Fibroblast of skin of right quadriceps (primary cell): Measurements from ENCODE around the gene ABCA3.

Experiments used
- DNase-seq: peaks from one replicate; pipeline ENCODE4 v3.0.0-alpha.2; 2013

The ABCA3 gene

DNA sequence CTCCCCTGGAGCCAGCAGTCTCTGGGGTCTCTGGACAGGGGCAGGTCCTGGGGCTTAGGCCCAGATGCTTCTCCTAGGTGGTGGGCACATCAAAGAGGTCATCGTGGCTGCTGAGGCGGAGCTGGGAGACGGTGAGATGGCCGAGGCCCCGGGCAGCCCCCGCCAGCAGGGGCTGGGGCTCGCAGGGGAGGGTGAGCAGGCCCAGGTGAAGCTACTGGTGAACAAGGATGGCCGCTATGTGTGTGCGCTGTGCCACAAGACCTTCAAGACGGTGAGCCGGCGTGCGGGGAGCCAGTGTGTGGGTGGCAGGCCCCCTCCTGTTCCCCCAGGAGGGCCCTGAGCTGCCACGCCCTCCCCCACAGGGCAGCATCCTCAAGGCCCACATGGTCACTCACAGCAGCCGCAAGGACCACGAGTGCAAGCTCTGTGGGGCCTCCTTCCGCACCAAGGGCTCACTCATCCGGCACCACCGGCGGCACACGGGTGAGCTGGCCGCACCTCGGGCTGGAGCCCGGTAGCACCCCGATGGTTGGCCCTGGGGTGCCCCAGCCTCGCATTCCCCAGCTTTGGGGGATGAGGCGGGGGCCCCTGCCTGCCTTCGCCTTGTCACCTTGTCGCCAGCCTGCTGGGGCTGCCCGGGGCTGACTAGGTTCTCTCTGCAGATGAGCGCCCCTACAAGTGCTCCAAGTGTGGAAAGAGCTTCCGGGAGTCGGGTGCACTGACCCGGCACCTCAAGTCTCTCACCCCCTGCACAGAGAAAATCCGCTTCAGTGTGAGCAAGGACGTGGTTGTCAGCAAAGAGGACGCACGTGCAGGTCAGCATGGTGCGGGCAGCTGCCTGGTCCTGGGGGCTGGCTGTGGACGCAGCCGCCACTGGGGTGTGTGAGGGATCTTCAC lies 108.2 kb downstream of the ABCA3 start:
- no peak for DNase-seq

GRCh38 chr16:2231016-2231931 lies 109.3 kb downstream of the ABCA3 start:
- no peak for DNase-seq

- DNase-seq = no peak
These were observed 110.2 kb downstream of the ABCA3 start for GRCh38 chr16:2230376-2230775.

GRCh38 chr16:2229632-2230250 lies 110.8 kb downstream of the ABCA3 start:
- no peak for DNase-seq

GRCh38 chr16:2229091-2229490 lies 111.4 kb downstream of the ABCA3 start:
- no peak for DNase-seq

DNA sequence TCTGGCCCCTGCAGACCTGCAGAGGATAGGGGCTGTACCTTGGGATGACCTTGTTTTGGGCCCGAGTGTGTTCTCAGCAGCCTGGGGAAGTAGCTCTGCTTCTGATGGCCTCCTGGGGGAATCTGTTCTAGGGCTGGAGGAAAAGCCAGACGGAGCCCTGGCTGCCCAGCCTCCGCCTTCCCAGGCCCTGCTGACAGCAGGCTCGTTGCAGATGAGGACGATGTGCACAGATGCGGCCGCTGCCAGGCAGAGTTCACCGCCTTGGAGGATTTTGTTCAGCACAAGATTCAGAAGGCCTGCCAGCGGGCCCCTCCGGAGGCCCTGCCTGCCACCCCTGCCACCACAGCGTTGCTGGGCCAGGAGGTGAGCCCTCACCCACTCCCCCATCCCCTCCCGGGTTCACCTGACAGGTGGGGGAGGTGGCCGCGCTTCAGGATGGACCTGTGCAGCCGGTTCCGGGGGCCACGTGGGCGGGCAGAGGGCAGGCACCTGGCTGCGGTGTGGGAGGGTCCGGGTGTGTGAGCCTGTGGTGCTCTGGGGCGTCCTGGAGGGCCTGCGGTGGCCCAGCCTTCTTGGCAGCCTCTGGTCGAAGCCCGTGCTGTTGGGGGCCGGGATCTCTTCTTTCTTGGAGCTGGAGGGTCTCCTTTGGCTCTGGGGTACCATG lies 112.2 kb downstream of the ABCA3 start:
- DNase-seq = no peak

GRCh38 chr16:2226918-2227317 lies 113.6 kb downstream of the ABCA3 start:
- no peak for DNase-seq

- DNase-seq = no peak
These were observed 114.2 kb downstream of the ABCA3 start for GRCh38 chr16:2226245-2226793.
